HEK293 (cell line): ENCODE measurements around the gene TMEM120A.

Experiments used
- CTCF ChIA-PET: fragments of 350-600 bp; formaldehyde crosslinking; extraction: SDS; loops from one replicate; lab custom pipeline; 2021; ENCODE audit warnings: antibody characterized with exemption; lab: Yijun Ruan, JAX
- POLR2A ChIA-PET: fragments of 300-600 bp; formaldehyde crosslinking; extraction: SDS; loops from one replicate; lab custom pipeline; 2020; ENCODE audit warnings: antibody characterized with exemption, inconsistent platforms; lab: Yijun Ruan, JAX
- H3K27ac ChIP-seq: fragments of 200-500 bp; sonication (Bioruptor generic); 2 replicates; pipeline ENCODE4 v1.5.1; 2014; ENCODE audit warnings: low read depth, low read length, control low read depth, inconsistent platforms; ENCODE audit errors: extremely low read depth
- H3K36me3 ChIP-seq, 2 experiments: fragments of 200-500 bp in 1 of 2; sonication (Bioruptor generic) in 1 of 2; 1 replicate in 1 of 2; 2 replicates in 1 of 2; pipeline ENCODE4 v1.5.1; 2014 to 2017; ENCODE audit warnings: inconsistent platforms in 2 of 2, low read length in 2 of 2; ENCODE audit not compliant: control insufficient read depth in 2 of 2, insufficient read depth in 1 of 2
- H3K4me1 ChIP-seq: fragments of 200-500 bp; sonication (Bioruptor generic); 2 replicates; pipeline ENCODE4 v1.5.1; 2014; ENCODE audit warnings: mild to moderate bottlenecking, low read length, inconsistent platforms; ENCODE audit not compliant: control insufficient read depth, insufficient read depth
- H3K4me3 ChIP-seq: 2 replicates; pipeline ENCODE4 v1.5.1; 2011; ENCODE audit warnings: low read depth, mild to moderate bottlenecking, control low read depth, low read length, moderate library complexity
- H3K9me3 ChIP-seq: fragments of 200-500 bp; sonication (Bioruptor generic); 2 replicates; pipeline ENCODE4 v1.5.1; 2014; ENCODE audit warnings: low read depth, low read length, inconsistent platforms; ENCODE audit not compliant: control insufficient read depth, insufficient read depth
- GLI2 ChIP-seq: fragments of 450-650 bp; formaldehyde crosslinking; IDR thresholded peaks from 2 replicates; pipeline ENCODE4; 2017; ENCODE audit warnings: missing biosample characterization, missing genetic modification characterization, low read depth, borderline replicate concordance
- SCRT1 ChIP-seq: fragments of 450-650 bp; formaldehyde crosslinking; IDR thresholded peaks from 2 replicates; pipeline ENCODE4 v1.5.1; 2016; ENCODE audit warnings: missing biosample characterization, missing genetic modification characterization, borderline replicate concordance
- SETDB1 ChIP-seq: IDR thresholded peaks from one replicate; pipeline ENCODE4 v1.6.1; 2017; ENCODE audit warnings: mild to moderate bottlenecking, low read length, moderate library complexity, mixed read lengths; ENCODE audit not compliant: insufficient read length
- WT1 ChIP-seq: fragments of 450-650 bp; formaldehyde crosslinking; IDR thresholded peaks from 2 replicates; pipeline ENCODE4 v1.5.1; 2016; ENCODE audit warnings: missing biosample characterization, missing genetic modification characterization
- ZNF362 ChIP-seq: fragments of 450-650 bp; formaldehyde crosslinking; IDR thresholded peaks from 2 replicates; pipeline ENCODE4 v1.5.1; 2016; ENCODE audit warnings: missing biosample characterization, missing genetic modification characterization
- ZNF37A ChIP-seq: fragments of 450-650 bp; IDR thresholded peaks from 2 replicates; pipeline ENCODE4 v1.5.1; 2018; ENCODE audit warnings: missing biosample characterization, missing genetic modification characterization
- ZNF555 ChIP-seq: fragments of 450-650 bp; formaldehyde crosslinking; conservative IDR thresholded peaks from 2 replicates; pipeline ENCODE4 v1.5.1; 2017; ENCODE audit warnings: missing biosample characterization, mild to moderate bottlenecking, missing genetic modification characterization, inconsistent platforms
- ZNF624 ChIP-seq: fragments of 450-650 bp; formaldehyde crosslinking; IDR thresholded peaks from 2 replicates; pipeline ENCODE4 v1.5.1; 2017; ENCODE audit warnings: missing biosample characterization, missing genetic modification characterization
- ZNF645 ChIP-seq: fragments of 450-650 bp; formaldehyde crosslinking; IDR thresholded peaks from 2 replicates; pipeline ENCODE4; 2016; ENCODE audit warnings: missing biosample characterization, missing genetic modification characterization
- TF ChIP-seq, protein P1 (sequence below): fragments of 450-650 bp; formaldehyde crosslinking; IDR thresholded peaks from 2 replicates; pipeline ENCODE4 v1.5.1; 2016; ENCODE audit warnings: missing biosample characterization, missing genetic modification characterization, borderline replicate concordance
- TF ChIP-seq, protein P2 (sequence below): fragments of 450-650 bp; IDR thresholded peaks from 2 replicates; pipeline ENCODE4 v1.5.1; 2018; ENCODE audit warnings: missing biosample characterization, missing genetic modification characterization
- TF ChIP-seq, protein P3 (sequence below): fragments of 450-650 bp; formaldehyde crosslinking; IDR thresholded peaks from 2 replicates; pipeline ENCODE4 v1.5.1; 2016; ENCODE audit warnings: missing biosample characterization, missing genetic modification characterization

TMEM120A gene

GRCh38 chr7:76002139-76002538, 7.7 kb upstream of the TMEM120A start (continued):
- TF ChIP-seq, protein P1, sequence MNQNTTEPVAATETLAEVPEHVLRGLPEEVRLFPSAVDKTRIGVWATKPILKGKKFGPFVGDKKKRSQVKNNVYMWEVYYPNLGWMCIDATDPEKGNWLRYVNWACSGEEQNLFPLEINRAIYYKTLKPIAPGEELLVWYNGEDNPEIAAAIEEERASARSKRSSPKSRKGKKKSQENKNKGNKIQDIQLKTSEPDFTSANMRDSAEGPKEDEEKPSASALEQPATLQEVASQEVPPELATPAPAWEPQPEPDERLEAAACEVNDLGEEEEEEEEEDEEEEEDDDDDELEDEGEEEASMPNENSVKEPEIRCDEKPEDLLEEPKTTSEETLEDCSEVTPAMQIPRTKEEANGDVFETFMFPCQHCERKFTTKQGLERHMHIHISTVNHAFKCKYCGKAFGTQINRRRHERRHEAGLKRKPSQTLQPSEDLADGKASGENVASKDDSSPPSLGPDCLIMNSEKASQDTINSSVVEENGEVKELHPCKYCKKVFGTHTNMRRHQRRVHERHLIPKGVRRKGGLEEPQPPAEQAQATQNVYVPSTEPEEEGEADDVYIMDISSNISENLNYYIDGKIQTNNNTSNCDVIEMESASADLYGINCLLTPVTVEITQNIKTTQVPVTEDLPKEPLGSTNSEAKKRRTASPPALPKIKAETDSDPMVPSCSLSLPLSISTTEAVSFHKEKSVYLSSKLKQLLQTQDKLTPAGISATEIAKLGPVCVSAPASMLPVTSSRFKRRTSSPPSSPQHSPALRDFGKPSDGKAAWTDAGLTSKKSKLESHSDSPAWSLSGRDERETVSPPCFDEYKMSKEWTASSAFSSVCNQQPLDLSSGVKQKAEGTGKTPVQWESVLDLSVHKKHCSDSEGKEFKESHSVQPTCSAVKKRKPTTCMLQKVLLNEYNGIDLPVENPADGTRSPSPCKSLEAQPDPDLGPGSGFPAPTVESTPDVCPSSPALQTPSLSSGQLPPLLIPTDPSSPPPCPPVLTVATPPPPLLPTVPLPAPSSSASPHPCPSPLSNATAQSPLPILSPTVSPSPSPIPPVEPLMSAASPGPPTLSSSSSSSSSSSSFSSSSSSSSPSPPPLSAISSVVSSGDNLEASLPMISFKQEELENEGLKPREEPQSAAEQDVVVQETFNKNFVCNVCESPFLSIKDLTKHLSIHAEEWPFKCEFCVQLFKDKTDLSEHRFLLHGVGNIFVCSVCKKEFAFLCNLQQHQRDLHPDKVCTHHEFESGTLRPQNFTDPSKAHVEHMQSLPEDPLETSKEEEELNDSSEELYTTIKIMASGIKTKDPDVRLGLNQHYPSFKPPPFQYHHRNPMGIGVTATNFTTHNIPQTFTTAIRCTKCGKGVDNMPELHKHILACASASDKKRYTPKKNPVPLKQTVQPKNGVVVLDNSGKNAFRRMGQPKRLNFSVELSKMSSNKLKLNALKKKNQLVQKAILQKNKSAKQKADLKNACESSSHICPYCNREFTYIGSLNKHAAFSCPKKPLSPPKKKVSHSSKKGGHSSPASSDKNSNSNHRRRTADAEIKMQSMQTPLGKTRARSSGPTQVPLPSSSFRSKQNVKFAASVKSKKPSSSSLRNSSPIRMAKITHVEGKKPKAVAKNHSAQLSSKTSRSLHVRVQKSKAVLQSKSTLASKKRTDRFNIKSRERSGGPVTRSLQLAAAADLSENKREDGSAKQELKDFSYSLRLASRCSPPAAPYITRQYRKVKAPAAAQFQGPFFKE (tag by site-specific recombination) = no peak

- POLR2A ChIA-PET = no interaction called here
- Histone ChIP-seq H3K27ac (no peak overlapping the region), H3K4me3 (no peak overlapping the region), H3K36me3 (peaks cover 5 to 40% of the 10 kb centered on the region in 2 experiments; a peak in 2 of 3 replicates)
- TF ChIP-seq, protein P2, sequence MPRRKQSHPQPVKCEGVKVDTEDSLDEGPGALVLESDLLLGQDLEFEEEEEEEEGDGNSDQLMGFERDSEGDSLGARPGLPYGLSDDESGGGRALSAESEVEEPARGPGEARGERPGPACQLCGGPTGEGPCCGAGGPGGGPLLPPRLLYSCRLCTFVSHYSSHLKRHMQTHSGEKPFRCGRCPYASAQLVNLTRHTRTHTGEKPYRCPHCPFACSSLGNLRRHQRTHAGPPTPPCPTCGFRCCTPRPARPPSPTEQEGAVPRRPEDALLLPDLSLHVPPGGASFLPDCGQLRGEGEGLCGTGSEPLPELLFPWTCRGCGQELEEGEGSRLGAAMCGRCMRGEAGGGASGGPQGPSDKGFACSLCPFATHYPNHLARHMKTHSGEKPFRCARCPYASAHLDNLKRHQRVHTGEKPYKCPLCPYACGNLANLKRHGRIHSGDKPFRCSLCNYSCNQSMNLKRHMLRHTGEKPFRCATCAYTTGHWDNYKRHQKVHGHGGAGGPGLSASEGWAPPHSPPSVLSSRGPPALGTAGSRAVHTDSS (tag by site-specific recombination) = no peak
- no peak for TF ChIP-seq ZNF362 (tag by site-specific recombination)
- no peak for TF ChIP-seq WT1
- TF ChIP-seq, protein P3, sequence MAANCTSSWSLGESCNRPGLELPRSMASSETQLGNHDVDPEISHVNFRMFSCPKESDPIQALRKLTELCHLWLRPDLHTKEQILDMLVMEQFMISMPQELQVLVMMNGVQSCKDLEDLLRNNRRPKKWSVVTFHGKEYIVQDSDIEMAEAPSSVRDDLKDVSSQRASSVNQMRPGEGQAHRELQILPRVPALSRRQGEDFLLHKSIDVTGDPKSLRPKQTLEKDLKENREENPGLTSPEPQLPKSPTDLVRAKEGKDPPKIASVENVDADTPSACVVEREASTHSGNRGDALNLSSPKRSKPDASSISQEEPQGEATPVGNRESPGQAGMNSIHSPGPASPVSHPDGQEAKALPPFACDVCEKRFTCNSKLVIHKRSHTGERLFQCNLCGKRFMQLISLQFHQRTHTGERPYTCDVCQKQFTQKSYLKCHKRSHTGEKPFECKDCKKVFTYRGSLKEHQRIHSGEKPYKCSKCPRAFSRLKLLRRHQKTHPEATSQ (tag by site-specific recombination) = no peak
- no peak for TF ChIP-seq ZNF37A (tag by site-specific recombination)
- no peak for TF ChIP-seq ZNF645 (tag by site-specific recombination)
- TF ChIP-seq SETDB1 = no peak
- no peak for TF ChIP-seq ZNF555
- no peak for TF ChIP-seq ZNF624 (tag by site-specific recombination)
- TF ChIP-seq, all 188 proteins: peak for 0
- Histone ChIP-seq H3K9me3 (no peaks in the 10 kb centered on the region), H3K4me1 (no peaks in the 10 kb centered on the region)
- CTCF ChIA-PET = no interaction called here
Measured at GRCh38 chr7:76000566-76000965, 6.2 kb upstream of the TMEM120A start.

DNA sequence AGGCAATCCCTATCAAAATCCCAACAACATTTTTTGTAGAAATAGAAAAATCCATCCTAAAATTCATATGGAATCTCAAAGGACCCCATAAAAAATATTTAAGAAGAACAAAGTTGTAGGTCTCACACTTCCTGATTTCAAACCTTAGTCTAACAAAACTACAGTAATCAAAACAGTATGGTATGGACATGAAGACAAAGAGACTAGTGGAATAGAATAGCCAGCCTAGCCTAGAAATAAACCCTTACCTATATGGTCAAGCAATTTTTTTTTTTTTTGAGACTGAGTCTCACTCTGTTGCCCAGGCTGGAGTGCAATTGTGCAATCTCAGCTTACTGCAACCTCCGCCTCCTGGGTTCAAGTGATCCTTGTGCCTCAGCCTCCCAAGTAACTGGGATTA, 3.6 kb upstream of the TMEM120A start:
- Histone ChIP-seq H3K36me3 (peaks cover 8 to 25% of the 10 kb centered on the region in 2 experiments; a peak in 2 of 3 replicates), H3K9me3 (no peaks in the 10 kb centered on the region), H3K4me1 (no peaks in the 10 kb centered on the region), H3K27ac (no peak overlapping the region), H3K4me3 (no peak overlapping the region)
- POLR2A ChIA-PET = no interaction called here
- TF ChIP-seq SCRT1 (tag by site-specific recombination) (no peak), GLI2 (tag by site-specific recombination) (no peak)
- CTCF ChIA-PET = no interaction called here
